T-helper 17 cell (primary cell): ENCODE data around the gene HPD. TPM values are rescaled to one million over a fixed set of nuclear protein-coding genes. Genes with fewer than 3 reads are reported as not detected.

Experiments used
- ATAC-seq: fragments of 150-1000 bp; cut with Tn5 transposase; 2 replicates; pipeline ENCODE4 v1.10.0; 2021; ENCODE audit warnings: mild to moderate bottlenecking, moderate library complexity
- DNase-seq, 3 donors: peaks; one replicate each; pipeline versions ENCODE4 v3.0.0 to v3.0.0-alpha.2; 2020 to 2021
- H3K9me3 ChIP-seq: one replicate; pipeline ENCODE4 v1.7.0; 2013; ENCODE audit warnings: low read length, mild to moderate bottlenecking; ENCODE audit not compliant: control insufficient read depth, poor library complexity, severe bottlenecking
- H3K27ac Mint-ChIP-seq: one replicate; pipeline ENCODE4 v1.8.0; 2022; ENCODE audit warnings: mild to moderate bottlenecking, moderate library complexity, mixed read lengths
- H3K27me3 Mint-ChIP-seq: one replicate; pipeline ENCODE4 v1.8.0; 2022; ENCODE audit warnings: mixed read lengths
- H3K36me3 Mint-ChIP-seq: one replicate; pipeline ENCODE4 v1.8.0; 2022; ENCODE audit warnings: low read depth, mixed read lengths
- H3K4me1 Mint-ChIP-seq: one replicate; pipeline ENCODE4 v1.8.0; 2022; ENCODE audit warnings: mild to moderate bottlenecking, mixed read lengths
- H3K4me3 Mint-ChIP-seq: one replicate; pipeline ENCODE4 v1.8.0; 2022; ENCODE audit warnings: mild to moderate bottlenecking, moderate library complexity, mixed read lengths
- total RNA-seq, 4 donors: library from RNA in 2 of 4; stranded (reverse) in 2 of 4; gene quantifications; one replicate each; pipeline ENCODE4 v1.2.3 and lab custom pipeline; 2022 to 2026

The HPD gene
- total RNA-seq, 2 donors from 2014 or later: not detected

DNA sequence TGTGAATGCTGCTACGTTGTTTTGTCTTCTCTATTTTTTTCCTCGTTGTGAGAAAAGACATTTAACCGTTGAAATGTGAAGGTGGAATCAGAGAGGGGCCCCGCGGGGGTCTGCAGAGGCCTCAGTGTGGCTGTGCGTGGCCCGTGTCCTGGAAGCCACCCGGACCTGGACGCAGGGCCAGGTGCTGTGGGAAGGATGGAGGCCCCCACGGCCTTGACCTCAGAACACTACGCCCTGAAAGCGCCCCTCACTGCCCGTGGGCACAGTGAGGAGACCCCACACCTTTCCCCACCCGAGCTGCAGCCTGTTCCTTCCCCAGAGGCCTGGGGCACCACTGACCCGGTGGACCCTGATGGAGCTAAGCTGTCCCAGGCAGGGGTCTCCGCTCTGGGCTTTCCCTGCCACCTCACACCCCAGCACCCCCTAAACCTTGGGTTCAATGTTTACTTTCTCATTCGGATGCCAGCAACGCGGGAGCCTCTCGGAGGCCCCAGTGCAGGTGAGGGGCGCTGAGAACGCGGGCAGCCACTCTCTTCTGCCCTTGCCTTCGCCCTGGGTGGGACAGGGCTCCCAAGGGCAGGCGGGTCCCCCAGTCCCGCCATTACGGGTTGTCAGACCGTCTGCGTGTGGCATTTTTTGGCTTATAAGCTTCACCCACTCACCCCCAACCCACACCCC, 27.9 kb downstream of the HPD start:
- peaks cover 18% of the 10 kb centered on the region for H3K36me3 Mint-ChIP-seq
- no peak for ATAC-seq
- H3K27me3 Mint-ChIP-seq: no peaks in the 10 kb centered on the region

DNA sequence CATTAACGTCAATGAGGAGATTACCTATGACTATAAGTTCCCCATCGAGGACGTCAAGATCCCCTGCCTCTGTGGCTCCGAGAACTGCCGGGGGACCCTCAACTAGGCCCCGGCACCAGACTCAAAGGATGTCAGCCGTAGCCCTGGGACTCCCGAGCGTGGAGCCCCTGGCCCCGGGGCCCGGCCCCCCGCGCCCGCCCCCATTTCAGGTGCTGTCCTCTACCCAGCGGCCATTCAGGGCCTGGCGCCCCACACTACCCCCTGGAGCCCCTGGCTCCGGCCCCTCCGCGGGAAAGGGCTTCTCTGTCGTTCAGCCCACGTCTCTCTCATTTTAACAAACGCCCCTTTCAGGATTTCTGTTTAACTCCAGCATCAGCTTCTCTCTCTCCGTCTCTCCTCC, 28.5 kb downstream of the HPD start:
- Mint-ChIP-seq H3K4me1 (peaks cover 14% of the 10 kb centered on the region), H3K4me3 (no peak overlapping the region), H3K27me3 (no peaks in the 10 kb centered on the region), H3K36me3 (peaks cover 18% of the 10 kb centered on the region), H3K27ac (peak overlapping the region; percentile 37)
- ATAC-seq: no peak
- no peaks in the 10 kb centered on the region for H3K9me3 ChIP-seq
- DNase-seq: no peak

More for the DNA sequence above, 27.9 kb downstream of the HPD start:
- Mint-ChIP-seq H3K27ac (peak overlapping the region; percentile 37), H3K4me3 (no peak overlapping the region), H3K4me1 (peaks cover 14% of the 10 kb centered on the region)
- no peaks in the 10 kb centered on the region for H3K9me3 ChIP-seq
- DNase-seq: no peak

DNA sequence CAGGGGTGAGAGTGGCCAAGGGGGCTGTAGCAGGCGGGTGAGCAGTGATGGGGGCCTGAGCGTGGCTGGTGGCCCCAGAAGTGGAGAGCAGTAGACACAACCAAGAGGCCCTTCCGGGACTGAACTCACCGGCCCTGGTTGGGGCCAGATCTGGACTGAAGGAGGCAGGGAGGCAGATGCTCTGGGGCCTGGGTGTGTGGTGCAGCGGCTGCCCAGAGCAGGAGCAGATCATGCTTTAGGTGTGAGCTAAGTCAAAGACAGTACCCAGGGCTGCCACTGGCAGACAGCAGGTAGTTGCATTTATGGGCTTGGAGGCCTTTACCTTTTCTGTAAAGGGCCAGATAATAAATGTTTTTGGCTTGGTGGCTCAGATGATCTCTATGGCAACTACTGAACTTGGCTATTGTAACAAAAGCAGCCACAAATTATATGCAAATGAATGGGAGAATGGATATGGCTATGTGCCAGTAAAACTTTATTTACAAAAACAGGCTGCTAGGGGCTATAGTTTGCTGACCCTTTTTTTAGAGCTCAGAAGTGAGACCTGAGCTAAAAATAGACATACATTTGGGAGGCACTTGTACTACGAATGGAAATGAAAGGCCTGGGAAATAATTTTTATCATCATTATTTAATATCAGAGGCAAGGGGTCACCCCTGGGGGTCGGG, 29.3 kb downstream of the HPD start:
- H3K27ac Mint-ChIP-seq: peak overlapping the region; percentile 53
- peaks cover 14% of the 10 kb centered on the region for H3K4me1 Mint-ChIP-seq
- DNase-seq: no peak
- no peaks in the 10 kb centered on the region for H3K27me3 Mint-ChIP-seq
- no peak overlapping the region for H3K4me3 Mint-ChIP-seq
- no peaks in the 10 kb centered on the region for H3K9me3 ChIP-seq
- no peak for ATAC-seq
- peaks cover 18% of the 10 kb centered on the region for H3K36me3 Mint-ChIP-seq

DNA sequence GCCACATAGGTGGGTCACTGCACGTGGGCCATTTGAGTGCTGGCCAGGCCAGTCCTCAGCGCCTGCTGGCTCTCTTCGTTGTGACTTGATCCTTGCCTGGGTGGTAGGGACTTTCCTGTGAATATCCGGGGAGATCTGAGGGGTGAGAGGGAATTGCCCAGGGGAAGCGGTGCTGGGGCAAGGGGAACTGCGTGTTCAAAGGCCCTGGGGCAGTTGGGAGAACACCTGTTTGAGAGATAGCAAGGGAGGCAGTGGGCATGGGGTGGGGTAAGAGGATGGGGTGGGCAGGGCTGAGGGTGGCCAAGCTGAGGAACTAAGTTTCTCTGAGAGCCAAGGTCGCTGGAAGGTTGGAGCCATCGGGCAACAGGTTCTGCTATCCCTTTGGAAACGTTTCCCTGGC, 29.8 kb downstream of the HPD start:
- DNase-seq (no peak), ATAC-seq (no peak)
- H3K36me3 Mint-ChIP-seq: peaks cover 18% of the 10 kb centered on the region
- H3K27ac Mint-ChIP-seq: peak overlapping the region; percentile 53
- peaks cover 12% of the 10 kb centered on the region for H3K4me1 Mint-ChIP-seq
- no peaks in the 10 kb centered on the region for H3K27me3 Mint-ChIP-seq
- H3K9me3 ChIP-seq: no peaks in the 10 kb centered on the region
- H3K4me3 Mint-ChIP-seq: no peak overlapping the region

DNA sequence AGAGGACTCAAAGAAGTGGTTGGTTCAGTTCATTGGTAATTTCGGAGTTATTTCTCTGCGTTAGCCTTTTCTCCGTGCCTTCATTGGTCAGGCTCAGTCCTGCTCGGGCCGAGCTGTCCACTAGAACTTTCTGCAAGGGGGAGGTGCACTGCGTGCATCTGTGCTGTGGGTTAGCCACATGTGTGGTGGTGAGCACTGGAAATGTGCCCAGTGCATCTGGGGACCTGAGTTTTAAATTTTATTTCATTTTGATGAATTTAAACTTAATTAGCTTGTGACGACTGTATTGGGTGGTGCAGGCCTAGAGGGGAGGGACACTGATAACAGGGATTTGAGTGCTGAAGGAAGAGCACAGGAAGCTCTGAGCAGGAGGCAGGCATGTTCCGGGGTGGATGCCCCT, 30.4 kb downstream of the HPD start:
- peaks cover 12% of the 10 kb centered on the region for H3K4me1 Mint-ChIP-seq
- no peak for ATAC-seq
- peaks cover 18% of the 10 kb centered on the region for H3K36me3 Mint-ChIP-seq
- H3K9me3 ChIP-seq: no peaks in the 10 kb centered on the region
- H3K4me3 Mint-ChIP-seq: peak overlapping the region; percentile 5
- H3K27ac Mint-ChIP-seq: no peak overlapping the region
- no peak for DNase-seq
- H3K27me3 Mint-ChIP-seq: no peaks in the 10 kb centered on the region

DNA sequence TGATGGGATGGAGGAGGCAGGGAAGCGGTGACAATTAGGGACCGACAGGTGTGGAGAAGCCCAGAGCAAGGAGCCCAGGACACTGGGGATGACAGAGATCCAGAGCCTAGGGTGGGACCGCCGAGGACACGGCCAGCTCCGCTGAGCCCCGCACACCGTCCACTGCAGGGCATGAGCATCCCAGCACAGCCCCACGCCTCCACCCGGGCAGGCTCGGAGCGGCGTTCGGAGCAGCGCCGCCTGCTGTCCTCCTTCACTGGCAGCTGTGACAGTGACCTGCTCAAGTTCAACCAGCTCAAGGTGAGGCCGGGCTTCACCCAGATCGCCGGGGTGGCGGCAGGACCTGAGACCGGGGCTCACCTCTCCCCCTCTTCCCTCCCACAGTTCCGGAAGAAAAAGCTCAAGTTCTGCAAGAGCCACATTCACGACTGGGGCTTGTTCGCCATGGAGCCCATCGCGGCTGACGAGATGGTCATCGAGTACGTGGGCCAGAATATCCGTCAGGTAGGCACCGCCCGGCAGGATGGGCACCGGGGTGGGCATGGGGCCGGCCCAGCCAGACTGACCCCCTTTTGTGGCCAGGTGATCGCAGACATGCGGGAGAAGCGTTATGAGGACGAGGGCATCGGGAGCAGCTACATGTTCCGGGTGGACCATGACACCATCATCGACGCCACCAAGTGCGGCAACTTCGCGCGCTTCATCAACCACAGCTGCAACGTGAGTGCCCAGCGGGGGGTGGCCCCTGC, 31.1 kb downstream of the HPD start:
- Mint-ChIP-seq H3K27me3 (no peaks in the 10 kb centered on the region), H3K36me3 (peaks cover 18% of the 10 kb centered on the region), H3K4me1 (peaks cover 12% of the 10 kb centered on the region), H3K27ac (no peak overlapping the region), H3K4me3 (no peak overlapping the region)
- no peaks in the 10 kb centered on the region for H3K9me3 ChIP-seq
- DNase-seq (no peak), ATAC-seq (no peak)

DNA sequence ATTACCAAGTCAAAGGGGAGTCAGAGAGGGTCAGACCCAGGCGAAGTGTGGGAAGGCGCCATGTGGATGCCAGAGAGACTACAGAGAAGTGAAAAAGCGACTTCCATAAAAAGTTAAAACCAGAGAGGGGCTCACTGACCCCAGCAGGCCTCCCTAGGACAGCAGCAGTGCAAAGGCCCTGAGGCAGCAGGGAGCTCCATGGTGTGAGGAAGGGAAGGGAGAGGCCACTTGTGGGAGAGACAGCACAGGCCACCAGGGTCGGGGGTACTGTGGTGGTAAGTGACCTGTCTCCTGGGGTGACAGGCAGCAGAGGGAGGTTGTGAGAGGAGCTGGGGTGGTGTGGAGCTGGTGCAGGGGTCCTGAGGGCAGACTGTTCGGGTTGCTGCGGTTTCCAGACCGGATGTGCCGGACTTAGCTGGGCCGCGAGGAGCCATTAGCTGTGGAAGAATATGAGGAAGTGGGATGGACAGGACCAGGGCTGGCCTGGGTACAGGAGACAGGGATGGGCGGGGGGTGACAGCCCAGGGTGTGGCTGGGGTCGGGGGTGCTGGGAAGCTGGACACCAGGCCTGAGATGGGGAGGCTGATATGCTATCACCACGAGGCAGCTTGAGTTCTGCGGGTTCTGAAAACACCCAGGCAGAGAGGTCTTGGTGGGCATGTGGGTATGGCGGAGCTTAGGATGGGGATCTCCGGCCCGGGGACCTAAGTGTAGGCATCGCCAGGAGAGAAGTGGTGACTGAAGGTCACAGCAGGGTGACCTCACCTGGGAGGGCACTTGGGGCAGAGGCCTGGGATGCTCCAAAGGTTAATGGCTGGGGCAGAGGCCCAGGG, 32.1 kb downstream of the HPD start:
- Mint-ChIP-seq H3K36me3 (peaks cover 18% of the 10 kb centered on the region), H3K4me1 (peaks cover 9% of the 10 kb centered on the region), H3K4me3 (peak overlapping the region; percentile 36), H3K27ac (no peak overlapping the region), H3K27me3 (no peaks in the 10 kb centered on the region)
- DNase-seq (no peak), ATAC-seq (no peak)
- H3K9me3 ChIP-seq: no peaks in the 10 kb centered on the region

DNA sequence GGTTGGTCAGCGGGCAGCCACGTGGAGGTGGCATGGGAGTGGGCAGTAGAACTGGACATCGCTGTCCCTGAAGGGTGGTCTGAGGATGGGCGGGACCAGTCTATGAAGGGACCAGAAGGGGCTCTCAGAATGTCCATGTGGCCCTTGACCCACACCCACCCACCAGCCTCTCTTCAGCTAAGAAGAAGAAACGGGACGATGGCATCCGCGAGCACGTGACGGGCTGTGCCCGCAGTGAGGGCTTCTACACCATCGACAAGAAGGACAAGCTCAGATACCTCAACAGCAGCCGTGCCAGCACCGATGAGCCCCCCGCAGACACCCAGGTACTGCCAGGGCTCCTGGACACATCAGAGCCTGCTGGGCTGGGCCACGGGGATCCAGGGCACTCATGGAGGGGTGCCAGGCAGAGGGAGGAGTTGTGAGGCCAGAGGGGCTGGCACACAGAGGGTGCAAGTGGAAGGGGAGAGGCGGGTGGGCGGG, 33.6 kb downstream of the HPD start:
- Mint-ChIP-seq H3K4me1 (peaks cover 7% of the 10 kb centered on the region), H3K27ac (peak overlapping the region; percentile 72), H3K36me3 (peaks cover 14% of the 10 kb centered on the region), H3K27me3 (no peaks in the 10 kb centered on the region), H3K4me3 (no peak overlapping the region)
- no peak for DNase-seq
- ATAC-seq: no peak
- no peaks in the 10 kb centered on the region for H3K9me3 ChIP-seq

DNA sequence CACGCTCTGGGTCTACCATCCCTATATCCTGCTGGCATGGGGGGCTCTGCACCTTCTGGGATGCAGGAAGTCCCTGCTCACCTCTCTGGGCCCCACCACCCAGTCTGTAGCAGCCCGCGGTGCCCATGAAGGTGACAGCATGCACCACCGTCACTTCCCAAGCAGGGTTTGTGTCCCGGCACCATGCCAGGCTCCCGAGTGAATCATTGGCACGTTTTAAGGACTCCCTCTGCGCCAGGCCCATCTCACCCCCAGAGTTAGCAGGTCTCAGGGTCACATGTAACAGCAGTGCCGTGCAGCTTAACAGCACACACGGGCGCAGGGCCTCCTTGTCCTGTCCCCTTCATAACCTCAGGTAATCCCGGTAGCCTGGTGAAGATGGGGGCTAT, 34.9 kb downstream of the HPD start:
- no peak overlapping the region for H3K4me3 Mint-ChIP-seq
- peaks cover 14% of the 10 kb centered on the region for H3K36me3 Mint-ChIP-seq

DNA sequence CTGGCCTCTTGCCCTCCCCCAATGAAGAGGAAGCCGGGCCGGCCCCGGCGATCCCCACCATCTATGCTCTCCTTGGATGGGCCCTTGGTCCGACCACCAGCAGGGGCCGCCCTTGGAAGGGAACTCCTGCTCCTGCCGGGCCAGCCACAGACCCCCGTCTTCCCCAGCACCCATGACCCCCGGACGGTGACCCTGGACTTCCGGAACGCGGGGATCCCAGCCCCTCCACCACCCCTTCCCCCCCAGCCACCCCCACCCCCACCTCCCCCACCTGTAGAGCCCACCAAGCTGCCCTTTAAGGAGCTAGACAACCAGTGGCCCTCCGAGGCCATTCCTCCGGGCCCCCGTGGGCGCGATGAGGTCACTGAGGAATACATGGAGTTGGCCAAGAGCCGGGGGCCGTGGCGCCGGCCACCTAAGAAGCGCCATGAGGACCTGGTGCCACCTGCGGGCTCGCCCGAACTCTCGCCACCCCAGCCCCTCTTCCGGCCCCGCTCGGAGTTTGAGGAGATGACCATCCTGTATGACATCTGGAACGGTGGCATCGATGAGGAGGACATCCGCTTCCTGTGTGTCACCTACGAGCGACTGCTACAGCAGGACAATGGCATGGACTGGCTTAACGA, 35.4 kb downstream of the HPD start:
- H3K9me3 ChIP-seq: no peaks in the 10 kb centered on the region
- Mint-ChIP-seq H3K27me3 (no peaks in the 10 kb centered on the region), H3K4me1 (peaks cover 9% of the 10 kb centered on the region), H3K36me3 (peaks cover 13% of the 10 kb centered on the region), H3K4me3 (no peak overlapping the region), H3K27ac (no peak overlapping the region)
- DNase-seq (no peak), ATAC-seq (no peak)

More for the DNA sequence above, 34.9 kb downstream of the HPD start:
- no peak overlapping the region for H3K27ac Mint-ChIP-seq
- peaks cover 10% of the 10 kb centered on the region for H3K4me1 Mint-ChIP-seq
- no peaks in the 10 kb centered on the region for H3K27me3 Mint-ChIP-seq
- no peaks in the 10 kb centered on the region for H3K9me3 ChIP-seq
- DNase-seq (no peak), ATAC-seq (no peak)

DNA sequence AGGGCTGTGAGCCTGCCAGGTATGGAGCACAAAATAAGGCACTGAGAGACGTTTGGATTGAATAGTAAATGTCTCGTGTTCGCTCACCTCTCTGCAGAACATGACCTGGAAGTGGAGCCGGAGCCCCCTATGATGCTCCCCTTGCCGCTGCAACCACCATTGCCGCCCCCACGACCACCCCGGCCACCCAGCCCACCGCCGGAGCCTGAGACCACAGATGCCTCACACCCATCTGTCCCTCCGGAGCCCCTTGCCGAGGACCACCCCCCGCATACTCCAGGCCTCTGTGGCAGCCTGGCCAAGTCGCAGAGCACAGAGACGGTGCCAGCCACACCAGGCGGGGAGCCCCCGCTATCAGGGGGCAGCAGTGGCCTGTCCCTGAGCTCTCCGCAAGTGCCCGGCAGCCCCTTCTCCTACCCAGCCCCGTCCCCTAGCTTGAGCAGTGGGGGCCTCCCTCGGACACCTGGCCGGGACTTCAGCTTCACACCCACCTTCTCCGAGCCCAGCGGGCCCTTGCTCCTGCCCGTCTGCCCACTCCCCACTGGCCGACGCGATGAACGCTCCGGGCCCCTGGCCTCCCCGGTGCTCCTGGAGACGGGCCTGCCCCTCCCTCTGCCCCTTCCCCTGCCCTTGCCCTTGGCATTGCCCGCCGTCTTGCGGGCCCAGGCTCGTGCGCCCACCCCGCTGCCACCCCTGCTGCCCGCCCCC, 36.1 kb downstream of the HPD start:
- H3K4me3 Mint-ChIP-seq: no peak overlapping the region
- no peaks in the 10 kb centered on the region for H3K27me3 Mint-ChIP-seq
- peaks cover 13% of the 10 kb centered on the region for H3K36me3 Mint-ChIP-seq
- H3K4me1 Mint-ChIP-seq: peaks cover 9% of the 10 kb centered on the region
- ATAC-seq (no peak), DNase-seq (no peak)
- H3K9me3 ChIP-seq: no peaks in the 10 kb centered on the region
- no peak overlapping the region for H3K27ac Mint-ChIP-seq

DNA sequence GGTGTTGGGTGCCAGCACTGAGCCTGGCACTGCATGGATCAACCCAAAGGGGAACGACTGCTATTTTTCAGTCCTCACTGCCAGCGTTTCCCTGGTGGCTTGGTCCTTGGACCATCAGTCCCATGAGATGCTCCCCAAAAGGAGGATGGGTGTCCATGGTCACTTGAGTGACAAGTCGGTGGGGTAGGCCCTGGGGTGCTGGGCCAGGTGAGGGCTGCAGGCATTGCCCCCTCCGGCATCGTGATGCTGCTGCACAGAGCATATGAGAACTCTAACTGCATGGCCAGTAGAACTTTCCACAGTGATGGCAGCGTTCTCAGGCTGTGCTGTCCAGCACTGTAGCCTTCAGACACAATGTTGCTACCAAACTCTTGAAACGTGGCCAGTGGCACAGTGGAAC, 38.6 kb downstream of the HPD start:
- no peak for ATAC-seq
- no peak overlapping the region for H3K4me3 Mint-ChIP-seq
- no peak overlapping the region for H3K27ac Mint-ChIP-seq
- H3K9me3 ChIP-seq: no peaks in the 10 kb centered on the region
- H3K4me1 Mint-ChIP-seq: peaks cover 10% of the 10 kb centered on the region
- peaks cover 3% of the 10 kb centered on the region for H3K36me3 Mint-ChIP-seq
- DNase-seq: no peak
- H3K27me3 Mint-ChIP-seq: no peaks in the 10 kb centered on the region
